ENCODE results near the gene MSL1. TPM values are rescaled to one million over a fixed set of nuclear protein-coding genes. Genes with fewer than 3 reads are reported as not detected.
A peak's percentile ranks its signal among the peaks of the same experiment; 100 is the strongest.

MSL1 gene
- total RNA-seq, 2 donors from 2014 or later = 42.2 to 52.5 TPM

GRCh38 chr17:40093580-40094201 is 28.1 kb upstream of the MSL1 start:
- Histone ChIP-seq H3K4me3 (no peak overlapping the region), H3K27ac (peak overlapping the region; percentile 97 to 98), H3K4me1 (peaks cover 0 to 94% of the 10 kb centered on the region in 2 donors), H3K36me3 (peaks cover 66% of the 10 kb centered on the region), H3K9me3 (no peaks in the 10 kb centered on the region), H3K27me3 (no peaks in the 10 kb centered on the region)
- no peak for TF ChIP-seq CTCF (IDR thresholded peaks at IDR 0.05)
- no peak for DNase-seq (ENCODE audit: low spot score)

- no peak for TF ChIP-seq CTCF (IDR thresholded peaks at IDR 0.05)
- H3K27me3 ChIP-seq = no peaks in the 10 kb centered on the region
- DNase-seq (ENCODE audit: low spot score) = no peak
- peaks cover 0 to 89% of the 10 kb centered on the region in 2 donors for H3K4me1 ChIP-seq
- H3K4me3 ChIP-seq = no peak overlapping the region
- H3K9me3 ChIP-seq = no peaks in the 10 kb centered on the region
- peak overlapping the region; percentile 97 to 98 for H3K27ac ChIP-seq
- H3K36me3 ChIP-seq = peaks cover 54% of the 10 kb centered on the region
Observed at GRCh38 chr17:40094874-40095273, 26.9 kb upstream of the MSL1 start.

- TF ChIP-seq CTCF (IDR thresholded peaks at IDR 0.05) = no peak
- Histone ChIP-seq H3K4me3 (no peak overlapping the region), H3K9me3 (no peaks in the 10 kb centered on the region), H3K27ac (peak overlapping the region; percentile 97 to 98), H3K27me3 (no peaks in the 10 kb centered on the region), H3K4me1 (peaks cover 0 to 83% of the 10 kb centered on the region in 2 donors), H3K36me3 (peaks cover 50% of the 10 kb centered on the region)
- DNase-seq (ENCODE audit: low spot score) = no peak
Observed at GRCh38 chr17:40095351-40095943, 26.3 kb upstream of the MSL1 start.

- H3K36me3 ChIP-seq = peaks cover 50% of the 10 kb centered on the region
- DNase-seq (ENCODE audit: low spot score) = no peak
- H3K27ac ChIP-seq = peak overlapping the region; percentile 97 to 98
- peaks cover 0 to 81% of the 10 kb centered on the region in 2 donors for H3K4me1 ChIP-seq
- no peak for TF ChIP-seq CTCF (IDR thresholded peaks at IDR 0.05)
- H3K4me3 ChIP-seq = no peak overlapping the region
- no peaks in the 10 kb centered on the region for H3K27me3 ChIP-seq
- H3K9me3 ChIP-seq = no peaks in the 10 kb centered on the region
Observed at GRCh38 chr17:40095944-40096791, 25.6 kb upstream of the MSL1 start.

- H3K9me3 ChIP-seq = no peaks in the 10 kb centered on the region
- H3K27ac ChIP-seq = peak overlapping the region; percentile 97 to 98
- no peak for TF ChIP-seq CTCF (IDR thresholded peaks at IDR 0.05)
- H3K4me1 ChIP-seq = peaks cover 0 to 81% of the 10 kb centered on the region in 2 donors
- H3K27me3 ChIP-seq = no peaks in the 10 kb centered on the region
- H3K36me3 ChIP-seq = peaks cover 50% of the 10 kb centered on the region
- DNase-seq (ENCODE audit: low spot score) = no peak
- peak overlapping the region; percentile 19 to 67 for H3K4me3 ChIP-seq
Observed at GRCh38 chr17:40097087-40097486, 24.7 kb upstream of the MSL1 start.
